GM23338 (cell line): ENCODE results near the gene CRACDL. TPM values are rescaled to one million over a fixed set of nuclear protein-coding genes. Genes with fewer than 3 reads are reported as not detected.

ENCODE experiments used
- ATAC-seq: fragments of 200-7000 bp; cut with Tn5 transposase; 3 replicates; pipeline ENCODE4 v1.9.1; 2020
- DNase-seq: peaks from one replicate; pipeline ENCODE4 v3.0.0-alpha.2; 2015; ENCODE audit warnings: low spot score
- H2AFZ ChIP-seq: fragments of 200-600 bp; sonication (generic); 2 replicates; pipeline ENCODE4 v1.8.0; 2016; ENCODE audit warnings: antibody characterized with exemption, mild to moderate bottlenecking, moderate library complexity
- H3F3A ChIP-seq: fragments of 200-600 bp; sonication (generic); replicated peaks from 2 replicates; pipeline ENCODE4 v1.8.0; 2017; ENCODE audit warnings: antibody characterized with exemption, mixed run types, low read depth
- H3K27ac ChIP-seq: fragments of 200-600 bp; sonication (generic); 2 replicates; pipeline ENCODE4 v1.6.1; 2016; ENCODE audit warnings: low read depth
- H3K27me3 ChIP-seq: fragments of 200-600 bp; sonication (generic); 2 replicates; pipeline ENCODE4 v1.8.0; 2016; ENCODE audit warnings: mild to moderate bottlenecking, mixed run types, moderate library complexity; ENCODE audit not compliant: insufficient read depth
- H3K36me3 ChIP-seq: fragments of 200-600 bp; sonication (generic); 2 replicates; pipeline ENCODE4 v1.8.0; 2016; ENCODE audit warnings: mild to moderate bottlenecking; ENCODE audit not compliant: insufficient read depth
- H3K4me1 ChIP-seq: fragments of 200-600 bp; sonication (generic); 2 replicates; pipeline ENCODE4 v1.8.0; 2016; ENCODE audit warnings: mild to moderate bottlenecking, moderate library complexity; ENCODE audit not compliant: insufficient read depth
- H3K4me2 ChIP-seq: fragments of 200-600 bp; sonication (generic); 2 replicates; pipeline ENCODE4 v1.7.1; 2017; ENCODE audit warnings: mixed run types
- H3K4me3 ChIP-seq: fragments of 200-600 bp; sonication (generic); 2 replicates; pipeline ENCODE4 v1.6.1; 2016; ENCODE audit warnings: mixed run types
- H3K79me2 ChIP-seq: fragments of 200-600 bp; sonication (generic); replicated peaks from 2 replicates; pipeline ENCODE4 v1.8.0; 2017; ENCODE audit warnings: mild to moderate bottlenecking; ENCODE audit not compliant: insufficient read depth
- H3K9me2 ChIP-seq: fragments of 200-600 bp; sonication (generic); 2 replicates; pipeline ENCODE4 v1.8.0; 2017; ENCODE audit not compliant: insufficient read depth
- H4K20me1 ChIP-seq: fragments of 200-600 bp; sonication (generic); replicated peaks from 2 replicates; pipeline ENCODE4 v1.8.0; 2017; ENCODE audit warnings: mild to moderate bottlenecking; ENCODE audit not compliant: insufficient read depth
- H3K27ac Mint-ChIP-seq: 2 replicates; pipeline ENCODE4 v1.8.0; 2020; ENCODE audit warnings: inconsistent platforms, mild to moderate bottlenecking, moderate library complexity, mixed read lengths
- H3K27me3 Mint-ChIP-seq: 3 replicates; pipeline ENCODE4 v1.8.0; 2022; ENCODE audit warnings: low read depth, mild to moderate bottlenecking, moderate library complexity, mixed read lengths, inconsistent platforms; ENCODE audit not compliant: insufficient read depth, poor library complexity
- H3K36me3 Mint-ChIP-seq: 3 replicates; pipeline ENCODE4 v1.8.0; 2021; ENCODE audit warnings: low read depth, mild to moderate bottlenecking, inconsistent platforms, moderate library complexity, mixed read lengths
- H3K4me1 Mint-ChIP-seq: 3 replicates; pipeline ENCODE4 v1.8.0; 2020; ENCODE audit warnings: mild to moderate bottlenecking, inconsistent platforms, mixed read lengths
- H3K4me3 Mint-ChIP-seq: 3 replicates; pipeline ENCODE4 v1.8.0; 2021; ENCODE audit warnings: moderate library complexity, mild to moderate bottlenecking, inconsistent platforms, mixed read lengths
- H3K9me3 Mint-ChIP-seq: 3 replicates; pipeline ENCODE4 v1.8.0; 2020; ENCODE audit warnings: moderate library complexity, mild to moderate bottlenecking, inconsistent platforms, mixed read lengths
- EZH2 ChIP-seq: fragments of 200-600 bp; sonication (generic); IDR thresholded peaks from one replicate; pipeline ENCODE4 v1.8.0; 2017; ENCODE audit warnings: antibody characterized with exemption, mild to moderate bottlenecking, low read depth; ENCODE audit not compliant: unreplicated experiment
- EZH2phosphoT487 ChIP-seq: fragments of 200-600 bp; sonication (generic); IDR thresholded peaks from one replicate; pipeline ENCODE4 v1.8.1; 2018; ENCODE audit warnings: antibody characterized with exemption; ENCODE audit not compliant: unreplicated experiment
- JUNB ChIP-seq: IDR thresholded peaks from one replicate; pipeline ENCODE4 v1.6.1; 2016; ENCODE audit warnings: antibody characterized with exemption; ENCODE audit not compliant: unreplicated experiment
- NANOG ChIP-seq: IDR thresholded peaks from 2 replicates; pipeline ENCODE4 v1.6.1; 2016; ENCODE audit warnings: antibody characterized with exemption, borderline replicate concordance
- STAT1 ChIP-seq: IDR thresholded peaks from one replicate; pipeline ENCODE4 v1.6.1; 2016; ENCODE audit warnings: antibody characterized with exemption; ENCODE audit not compliant: unreplicated experiment
- ZNF331 ChIP-seq: fragments of 250-450 bp; sonication (Bioruptor Pico); IDR thresholded peaks from 2 replicates; pipeline ENCODE4 v1.5.0; 2020; ENCODE audit warnings: low read depth, mild to moderate bottlenecking, moderate library complexity
- polyA plus RNA-seq: library from polyadenylated mRNA; unstranded; fragments of >200 nt; fragmentation: Nextera tagmentation; extraction: Ambion mirVana; gene quantifications from 2 replicates; pipeline ENCODE4 v1.2.1, GENCODE V29; 2016
- total RNA-seq: library from RNA; depleted of rRNA; stranded (reverse); fragments of >200 nt; shearing (Covaris generic); gene quantifications from 2 replicates; pipeline ENCODE4 v1.2.3, GENCODE V29; 2014
- TF ChIP-seq, protein P1 (sequence below): IDR thresholded peaks from 2 replicates; pipeline ENCODE4 v1.6.1; 2016; ENCODE audit warnings: antibody characterized with exemption
- TF ChIP-seq, protein P2 (sequence below): fragments of 250-450 bp; sonication (Bioruptor Pico); IDR thresholded peaks from 2 replicates; pipeline ENCODE4 v1.5.0; 2020; ENCODE audit warnings: mild to moderate bottlenecking, moderate library complexity
- TF ChIP-seq, protein P3 (sequence below), 2 experiments: fragments of 200-600 bp in 1 of 2; sonication (generic) in 1 of 2; conservative IDR thresholded peaks; 2 replicates each; pipeline versions ENCODE4 v1.5.1 to v1.6.1; 2016 to 2017; ENCODE audit warnings: antibody characterized with exemption in 2 of 2, low read depth in 2 of 2, mild to moderate bottlenecking in 2 of 2, moderate library complexity in 1 of 2
- TF ChIP-seq, protein P4 (sequence below): IDR thresholded peaks from one replicate; pipeline ENCODE4 v1.6.1; 2018; ENCODE audit warnings: antibody characterized with exemption; ENCODE audit not compliant: unreplicated experiment

CRACDL gene
- total and polyA plus RNA-seq, 2 experiments from 2014 or later, result 0.14 to 0.16 TPM

DNA sequence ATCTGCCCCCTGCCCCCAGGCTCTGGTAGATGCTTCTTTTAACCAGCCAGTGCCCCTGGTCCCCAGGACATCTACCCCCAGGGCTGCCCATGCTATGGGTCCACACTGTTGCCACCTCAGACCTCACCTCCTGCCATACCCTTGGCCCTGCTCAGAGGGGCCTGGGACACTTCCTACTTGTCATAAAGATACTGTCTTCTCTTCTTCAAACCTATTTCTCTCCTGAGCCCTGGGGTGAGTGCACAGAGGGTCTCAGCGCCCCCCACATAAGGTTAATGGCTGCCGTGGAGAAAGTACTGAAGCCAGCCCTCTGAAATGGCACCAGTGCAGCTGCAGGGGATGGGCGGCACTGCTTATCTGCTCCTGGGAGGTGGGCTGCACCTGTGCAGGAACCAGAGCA, 127.5 kb downstream of the CRACDL start:
- no peak for DNase-seq
- Histone ChIP-seq H3K4me3 (no peak overlapping the region), H3K9me2 (no peaks in the 10 kb centered on the region; the same call in 1 of the 2 replicates), H3F3A (no peaks in the 10 kb centered on the region), H3K36me3 (no peaks in the 10 kb centered on the region; the same call in 1 of the 2 replicates), H3K4me2 (no peak overlapping the region), H3K4me1 (no peaks in the 10 kb centered on the region; the same call in 1 of the 2 replicates), H3K27me3 (no peaks in the 10 kb centered on the region), H3K27ac (no peak overlapping the region), H2AFZ (no peak overlapping the region), H4K20me1 (no peaks in the 10 kb centered on the region), H3K79me2 (no peaks in the 10 kb centered on the region)
- peaks cover 17% of the 10 kb centered on the region; the same call in 2 of the 3 replicates for H3K4me1 Mint-ChIP-seq
- peaks cover 4% of the 10 kb centered on the region for H3K27me3 Mint-ChIP-seq
- H3K9me3 Mint-ChIP-seq, result no peaks in the 10 kb centered on the region
- TF ChIP-seq, protein P1, sequence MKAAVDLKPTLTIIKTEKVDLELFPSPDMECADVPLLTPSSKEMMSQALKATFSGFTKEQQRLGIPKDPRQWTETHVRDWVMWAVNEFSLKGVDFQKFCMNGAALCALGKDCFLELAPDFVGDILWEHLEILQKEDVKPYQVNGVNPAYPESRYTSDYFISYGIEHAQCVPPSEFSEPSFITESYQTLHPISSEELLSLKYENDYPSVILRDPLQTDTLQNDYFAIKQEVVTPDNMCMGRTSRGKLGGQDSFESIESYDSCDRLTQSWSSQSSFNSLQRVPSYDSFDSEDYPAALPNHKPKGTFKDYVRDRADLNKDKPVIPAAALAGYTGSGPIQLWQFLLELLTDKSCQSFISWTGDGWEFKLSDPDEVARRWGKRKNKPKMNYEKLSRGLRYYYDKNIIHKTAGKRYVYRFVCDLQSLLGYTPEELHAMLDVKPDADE, result no peak
- TF ChIP-seq EZH2phosphoT487, result no peak
- TF ChIP-seq NANOG, result no peak
- TF ChIP-seq, protein P2, sequence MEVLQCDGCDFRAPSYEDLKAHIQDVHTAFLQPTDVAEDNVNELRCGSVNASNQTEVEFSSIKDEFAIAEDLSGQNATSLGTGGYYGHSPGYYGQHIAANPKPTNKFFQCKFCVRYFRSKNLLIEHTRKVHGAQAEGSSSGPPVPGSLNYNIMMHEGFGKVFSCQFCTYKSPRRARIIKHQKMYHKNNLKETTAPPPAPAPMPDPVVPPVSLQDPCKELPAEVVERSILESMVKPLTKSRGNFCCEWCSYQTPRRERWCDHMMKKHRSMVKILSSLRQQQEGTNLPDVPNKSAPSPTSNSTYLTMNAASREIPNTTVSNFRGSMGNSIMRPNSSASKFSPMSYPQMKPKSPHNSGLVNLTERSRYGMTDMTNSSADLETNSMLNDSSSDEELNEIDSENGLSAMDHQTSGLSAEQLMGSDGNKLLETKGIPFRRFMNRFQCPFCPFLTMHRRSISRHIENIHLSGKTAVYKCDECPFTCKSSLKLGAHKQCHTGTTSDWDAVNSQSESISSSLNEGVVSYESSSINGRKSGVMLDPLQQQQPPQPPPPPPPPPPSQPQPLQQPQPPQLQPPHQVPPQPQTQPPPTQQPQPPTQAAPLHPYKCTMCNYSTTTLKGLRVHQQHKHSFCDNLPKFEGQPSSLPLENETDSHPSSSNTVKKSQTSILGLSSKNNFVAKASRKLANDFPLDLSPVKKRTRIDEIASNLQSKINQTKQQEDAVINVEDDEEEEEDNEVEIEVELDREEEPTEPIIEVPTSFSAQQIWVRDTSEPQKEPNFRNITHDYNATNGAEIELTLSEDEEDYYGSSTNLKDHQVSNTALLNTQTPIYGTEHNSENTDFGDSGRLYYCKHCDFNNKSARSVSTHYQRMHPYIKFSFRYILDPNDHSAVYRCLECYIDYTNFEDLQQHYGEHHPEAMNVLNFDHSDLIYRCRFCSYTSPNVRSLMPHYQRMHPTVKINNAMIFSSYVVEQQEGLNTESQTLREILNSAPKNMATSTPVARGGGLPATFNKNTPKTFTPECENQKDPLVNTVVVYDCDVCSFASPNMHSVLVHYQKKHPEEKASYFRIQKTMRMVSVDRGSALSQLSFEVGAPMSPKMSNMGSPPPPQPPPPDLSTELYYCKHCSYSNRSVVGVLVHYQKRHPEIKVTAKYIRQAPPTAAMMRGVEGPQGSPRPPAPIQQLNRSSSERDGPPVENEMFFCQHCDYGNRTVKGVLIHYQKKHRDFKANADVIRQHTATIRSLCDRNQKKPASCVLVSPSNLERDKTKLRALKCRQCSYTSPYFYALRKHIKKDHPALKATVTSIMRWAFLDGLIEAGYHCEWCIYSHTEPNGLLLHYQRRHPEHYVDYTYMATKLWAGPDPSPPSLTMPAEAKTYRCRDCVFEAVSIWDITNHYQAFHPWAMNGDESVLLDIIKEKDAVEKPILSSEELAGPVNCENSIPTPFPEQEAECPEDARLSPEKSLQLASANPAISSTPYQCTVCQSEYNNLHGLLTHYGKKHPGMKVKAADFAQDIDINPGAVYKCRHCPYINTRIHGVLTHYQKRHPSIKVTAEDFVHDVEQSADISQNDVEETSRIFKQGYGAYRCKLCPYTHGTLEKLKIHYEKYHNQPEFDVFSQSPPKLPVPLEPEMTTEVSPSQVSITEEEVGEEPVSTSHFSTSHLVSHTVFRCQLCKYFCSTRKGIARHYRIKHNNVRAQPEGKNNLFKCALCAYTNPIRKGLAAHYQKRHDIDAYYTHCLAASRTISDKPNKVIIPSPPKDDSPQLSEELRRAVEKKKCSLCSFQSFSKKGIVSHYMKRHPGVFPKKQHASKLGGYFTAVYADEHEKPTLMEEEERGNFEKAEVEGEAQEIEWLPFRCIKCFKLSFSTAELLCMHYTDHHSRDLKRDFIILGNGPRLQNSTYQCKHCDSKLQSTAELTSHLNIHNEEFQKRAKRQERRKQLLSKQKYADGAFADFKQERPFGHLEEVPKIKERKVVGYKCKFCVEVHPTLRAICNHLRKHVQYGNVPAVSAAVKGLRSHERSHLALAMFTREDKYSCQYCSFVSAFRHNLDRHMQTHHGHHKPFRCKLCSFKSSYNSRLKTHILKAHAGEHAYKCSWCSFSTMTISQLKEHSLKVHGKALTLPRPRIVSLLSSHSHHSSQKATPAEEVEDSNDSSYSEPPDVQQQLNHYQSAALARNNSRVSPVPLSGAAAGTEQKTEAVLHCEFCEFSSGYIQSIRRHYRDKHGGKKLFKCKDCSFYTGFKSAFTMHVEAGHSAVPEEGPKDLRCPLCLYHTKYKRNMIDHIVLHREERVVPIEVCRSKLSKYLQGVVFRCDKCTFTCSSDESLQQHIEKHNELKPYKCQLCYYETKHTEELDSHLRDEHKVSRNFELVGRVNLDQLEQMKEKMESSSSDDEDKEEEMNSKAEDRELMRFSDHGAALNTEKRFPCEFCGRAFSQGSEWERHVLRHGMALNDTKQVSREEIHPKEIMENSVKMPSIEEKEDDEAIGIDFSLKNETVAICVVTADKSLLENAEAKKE, result no peak
- TF ChIP-seq STAT1, result no peak
- TF ChIP-seq, protein P3, sequence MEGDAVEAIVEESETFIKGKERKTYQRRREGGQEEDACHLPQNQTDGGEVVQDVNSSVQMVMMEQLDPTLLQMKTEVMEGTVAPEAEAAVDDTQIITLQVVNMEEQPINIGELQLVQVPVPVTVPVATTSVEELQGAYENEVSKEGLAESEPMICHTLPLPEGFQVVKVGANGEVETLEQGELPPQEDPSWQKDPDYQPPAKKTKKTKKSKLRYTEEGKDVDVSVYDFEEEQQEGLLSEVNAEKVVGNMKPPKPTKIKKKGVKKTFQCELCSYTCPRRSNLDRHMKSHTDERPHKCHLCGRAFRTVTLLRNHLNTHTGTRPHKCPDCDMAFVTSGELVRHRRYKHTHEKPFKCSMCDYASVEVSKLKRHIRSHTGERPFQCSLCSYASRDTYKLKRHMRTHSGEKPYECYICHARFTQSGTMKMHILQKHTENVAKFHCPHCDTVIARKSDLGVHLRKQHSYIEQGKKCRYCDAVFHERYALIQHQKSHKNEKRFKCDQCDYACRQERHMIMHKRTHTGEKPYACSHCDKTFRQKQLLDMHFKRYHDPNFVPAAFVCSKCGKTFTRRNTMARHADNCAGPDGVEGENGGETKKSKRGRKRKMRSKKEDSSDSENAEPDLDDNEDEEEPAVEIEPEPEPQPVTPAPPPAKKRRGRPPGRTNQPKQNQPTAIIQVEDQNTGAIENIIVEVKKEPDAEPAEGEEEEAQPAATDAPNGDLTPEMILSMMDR (conservative IDR thresholded peaks at IDR 0.05; ENCODE audit: low read depth in 2 of 2), result no peak
- TF ChIP-seq JUNB, result no peak
- TF ChIP-seq ZNF331, result no peak
- TF ChIP-seq, protein P4, sequence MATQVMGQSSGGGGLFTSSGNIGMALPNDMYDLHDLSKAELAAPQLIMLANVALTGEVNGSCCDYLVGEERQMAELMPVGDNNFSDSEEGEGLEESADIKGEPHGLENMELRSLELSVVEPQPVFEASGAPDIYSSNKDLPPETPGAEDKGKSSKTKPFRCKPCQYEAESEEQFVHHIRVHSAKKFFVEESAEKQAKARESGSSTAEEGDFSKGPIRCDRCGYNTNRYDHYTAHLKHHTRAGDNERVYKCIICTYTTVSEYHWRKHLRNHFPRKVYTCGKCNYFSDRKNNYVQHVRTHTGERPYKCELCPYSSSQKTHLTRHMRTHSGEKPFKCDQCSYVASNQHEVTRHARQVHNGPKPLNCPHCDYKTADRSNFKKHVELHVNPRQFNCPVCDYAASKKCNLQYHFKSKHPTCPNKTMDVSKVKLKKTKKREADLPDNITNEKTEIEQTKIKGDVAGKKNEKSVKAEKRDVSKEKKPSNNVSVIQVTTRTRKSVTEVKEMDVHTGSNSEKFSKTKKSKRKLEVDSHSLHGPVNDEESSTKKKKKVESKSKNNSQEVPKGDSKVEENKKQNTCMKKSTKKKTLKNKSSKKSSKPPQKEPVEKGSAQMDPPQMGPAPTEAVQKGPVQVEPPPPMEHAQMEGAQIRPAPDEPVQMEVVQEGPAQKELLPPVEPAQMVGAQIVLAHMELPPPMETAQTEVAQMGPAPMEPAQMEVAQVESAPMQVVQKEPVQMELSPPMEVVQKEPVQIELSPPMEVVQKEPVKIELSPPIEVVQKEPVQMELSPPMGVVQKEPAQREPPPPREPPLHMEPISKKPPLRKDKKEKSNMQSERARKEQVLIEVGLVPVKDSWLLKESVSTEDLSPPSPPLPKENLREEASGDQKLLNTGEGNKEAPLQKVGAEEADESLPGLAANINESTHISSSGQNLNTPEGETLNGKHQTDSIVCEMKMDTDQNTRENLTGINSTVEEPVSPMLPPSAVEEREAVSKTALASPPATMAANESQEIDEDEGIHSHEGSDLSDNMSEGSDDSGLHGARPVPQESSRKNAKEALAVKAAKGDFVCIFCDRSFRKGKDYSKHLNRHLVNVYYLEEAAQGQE, result no peak
- TF ChIP-seq EZH2, result no peak
- no peak for ATAC-seq
- H3K36me3 Mint-ChIP-seq, result no peaks in the 10 kb centered on the region
- no peak overlapping the region for H3K4me3 Mint-ChIP-seq
- no peak overlapping the region for H3K27ac Mint-ChIP-seq
